BE2C (cell line): ENCODE results near the gene AP5Z1.

Source experiments
- DNase-seq: peaks from one replicate; pipeline ENCODE4 v3.0.0-alpha.2; 2020
- H3K27me3 ChIP-seq: fragments of 250-450 bp; sonication (Bioruptor Pico); 2 replicates; pipeline ENCODE4 v1.5.1; 2020; ENCODE audit warnings: mild to moderate bottlenecking
- H3K36me3 ChIP-seq: fragments of 250-450 bp; sonication (Bioruptor Pico); 2 replicates; pipeline ENCODE4 v1.5.1; 2020; ENCODE audit warnings: mild to moderate bottlenecking
- H3K4me1 ChIP-seq: fragments of 250-450 bp; sonication (Bioruptor Pico); 2 replicates; pipeline ENCODE4 v1.5.1; 2020
- H3K4me3 ChIP-seq: 2 replicates; pipeline ENCODE4 v1.5.1; 2011; ENCODE audit warnings: low read depth, low read length
- H3K9me3 ChIP-seq: fragments of 250-450 bp; sonication (Bioruptor Pico); 2 replicates; pipeline ENCODE4 v1.5.1; 2020
- TF ChIP-seq, protein P1 (sequence below): IDR thresholded peaks from 2 replicates; pipeline ENCODE4 v1.5.1; 2012; ENCODE audit warnings: mild to moderate bottlenecking, low read depth, low read length

AP5Z1 gene

DNA sequence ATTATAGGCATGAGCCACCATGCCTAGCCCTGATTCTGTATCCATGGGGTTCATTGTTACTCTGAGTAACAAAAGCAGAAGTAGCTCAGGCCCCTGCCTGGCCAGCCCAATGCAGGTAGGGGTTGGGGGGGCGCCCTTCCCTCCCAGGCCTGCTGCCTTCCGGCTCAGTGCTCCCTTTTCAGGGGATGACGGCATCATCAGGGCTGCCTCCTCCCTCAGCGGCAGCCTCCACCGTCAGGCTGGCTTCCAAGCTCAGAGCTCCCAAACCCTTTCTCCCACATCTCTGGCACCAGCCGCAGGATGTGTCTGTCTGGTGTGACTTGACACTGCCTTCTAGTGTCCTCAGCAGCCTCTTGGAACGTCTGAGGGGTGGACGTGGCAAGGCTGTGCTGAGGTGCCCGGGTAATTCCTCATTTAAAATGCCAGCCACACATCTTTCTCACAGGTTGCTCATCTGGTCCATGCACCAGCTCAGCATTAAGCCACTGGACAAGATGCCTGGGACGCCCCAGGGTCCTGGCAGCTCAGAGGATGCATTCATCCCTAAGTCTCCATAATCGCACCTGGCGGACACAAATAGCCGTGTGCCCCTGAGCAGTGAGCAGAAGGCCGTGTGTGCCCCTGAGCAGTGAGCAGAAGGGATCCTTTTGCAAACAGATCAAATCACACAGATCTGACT is 48.2 kb downstream of the AP5Z1 start:
- DNase-seq = no peak
- H3K27me3 ChIP-seq = no peaks in the 10 kb centered on the region

DNA sequence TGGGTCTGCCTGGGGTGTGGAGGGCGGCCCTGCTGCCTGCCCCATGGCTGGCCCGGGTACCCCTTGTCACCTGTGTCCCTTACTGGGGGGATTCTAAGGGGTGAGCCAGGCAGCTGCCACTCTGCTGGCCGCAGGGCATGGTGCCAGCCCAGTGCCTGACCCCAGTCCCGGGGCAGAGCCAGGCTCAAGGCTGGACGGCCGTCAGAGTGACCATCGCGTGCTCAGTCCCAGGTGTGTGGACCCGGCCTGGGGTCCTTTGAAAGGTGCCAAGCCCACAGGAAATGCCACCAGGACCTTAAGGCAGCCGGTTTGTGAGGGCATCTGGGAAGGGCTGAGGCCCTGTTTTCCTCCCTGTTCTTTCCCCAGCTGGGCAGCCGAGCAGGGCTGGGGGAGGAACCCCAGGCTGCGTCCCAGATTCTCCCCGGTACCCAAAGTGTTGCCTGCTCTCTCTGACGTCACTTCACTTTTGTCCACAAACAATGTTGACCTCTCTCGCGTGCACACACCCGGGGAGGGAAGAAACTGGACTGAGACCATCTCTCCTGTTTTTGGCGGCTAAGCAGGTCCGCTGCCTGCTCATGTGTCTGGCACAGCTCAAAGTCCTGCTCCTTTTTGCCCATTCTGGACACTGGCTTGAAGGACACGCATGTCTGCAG is 48.8 kb downstream of the AP5Z1 start:
- no peaks in the 10 kb centered on the region for H3K27me3 ChIP-seq
- no peaks in the 10 kb centered on the region for H3K4me1 ChIP-seq
- no peak overlapping the region for H3K4me3 ChIP-seq
- no peaks in the 10 kb centered on the region for H3K36me3 ChIP-seq
- no peak for DNase-seq
- TF ChIP-seq, protein P1, sequence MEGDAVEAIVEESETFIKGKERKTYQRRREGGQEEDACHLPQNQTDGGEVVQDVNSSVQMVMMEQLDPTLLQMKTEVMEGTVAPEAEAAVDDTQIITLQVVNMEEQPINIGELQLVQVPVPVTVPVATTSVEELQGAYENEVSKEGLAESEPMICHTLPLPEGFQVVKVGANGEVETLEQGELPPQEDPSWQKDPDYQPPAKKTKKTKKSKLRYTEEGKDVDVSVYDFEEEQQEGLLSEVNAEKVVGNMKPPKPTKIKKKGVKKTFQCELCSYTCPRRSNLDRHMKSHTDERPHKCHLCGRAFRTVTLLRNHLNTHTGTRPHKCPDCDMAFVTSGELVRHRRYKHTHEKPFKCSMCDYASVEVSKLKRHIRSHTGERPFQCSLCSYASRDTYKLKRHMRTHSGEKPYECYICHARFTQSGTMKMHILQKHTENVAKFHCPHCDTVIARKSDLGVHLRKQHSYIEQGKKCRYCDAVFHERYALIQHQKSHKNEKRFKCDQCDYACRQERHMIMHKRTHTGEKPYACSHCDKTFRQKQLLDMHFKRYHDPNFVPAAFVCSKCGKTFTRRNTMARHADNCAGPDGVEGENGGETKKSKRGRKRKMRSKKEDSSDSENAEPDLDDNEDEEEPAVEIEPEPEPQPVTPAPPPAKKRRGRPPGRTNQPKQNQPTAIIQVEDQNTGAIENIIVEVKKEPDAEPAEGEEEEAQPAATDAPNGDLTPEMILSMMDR = no peak
- no peaks in the 10 kb centered on the region for H3K9me3 ChIP-seq

More for the DNA sequence above, 48.2 kb downstream of the AP5Z1 start:
- no peaks in the 10 kb centered on the region for H3K36me3 ChIP-seq
- H3K4me3 ChIP-seq = no peak overlapping the region
- no peaks in the 10 kb centered on the region for H3K4me1 ChIP-seq
- TF ChIP-seq, protein P1 = no peak
- H3K9me3 ChIP-seq = no peaks in the 10 kb centered on the region

DNA sequence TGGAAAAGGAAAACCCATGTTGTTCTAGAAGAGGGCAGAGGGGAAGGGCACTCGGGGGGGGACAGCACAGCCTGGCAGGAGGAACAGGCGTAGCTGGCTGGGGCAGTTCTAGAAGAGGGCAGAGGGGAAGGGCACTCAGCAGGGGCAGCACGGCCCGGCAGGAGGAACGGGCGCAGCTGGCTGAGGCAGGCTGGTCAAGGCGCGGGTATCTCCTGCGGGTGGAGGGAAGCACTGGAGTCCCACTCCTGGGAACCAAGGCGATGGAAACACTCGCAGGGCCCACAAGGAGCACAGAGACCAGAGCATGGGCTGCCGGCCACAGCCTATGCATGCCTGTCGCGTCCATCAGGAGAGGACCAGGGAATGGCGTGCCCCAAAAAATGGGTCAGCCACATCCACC is 49.7 kb downstream of the AP5Z1 start:
- Histone ChIP-seq H3K4me1 (no peaks in the 10 kb centered on the region), H3K4me3 (no peak overlapping the region), H3K27me3 (no peaks in the 10 kb centered on the region), H3K9me3 (no peaks in the 10 kb centered on the region), H3K36me3 (no peaks in the 10 kb centered on the region)
- DNase-seq = no peak
- TF ChIP-seq, protein P1 = no peak

DNA sequence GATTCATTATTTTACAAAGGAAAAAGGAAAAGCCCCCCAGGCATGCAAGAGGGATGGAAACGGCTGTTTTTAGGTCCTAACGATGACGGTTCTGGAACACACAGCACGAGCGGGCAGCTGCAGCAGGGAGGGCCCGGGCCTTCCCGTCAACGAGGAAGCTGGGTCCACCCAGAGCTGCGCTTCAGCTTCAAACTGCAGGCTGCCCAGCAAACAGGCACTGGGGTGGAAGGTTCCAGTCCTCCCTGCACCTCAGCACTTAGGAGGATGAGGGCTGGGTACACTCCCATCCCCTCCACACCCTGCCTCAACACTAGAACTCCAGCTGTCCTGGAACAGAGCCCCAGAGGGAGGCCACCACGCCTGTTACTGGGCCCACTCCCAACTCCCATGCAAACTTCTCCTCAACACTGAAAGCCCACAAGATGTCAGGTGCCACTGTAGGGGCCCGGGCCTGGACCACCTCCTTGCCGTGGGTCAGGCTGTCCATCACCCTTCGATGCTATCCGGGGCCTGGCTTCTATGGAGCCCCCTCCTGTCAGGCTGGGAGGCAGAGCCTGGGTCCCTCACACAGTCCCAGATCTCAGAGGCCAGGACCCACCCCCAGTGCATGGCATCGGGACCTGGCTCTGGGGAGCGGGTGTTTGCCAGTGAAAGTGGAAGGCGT is 53.4 kb downstream of the AP5Z1 start:
- Histone ChIP-seq H3K27me3 (no peaks in the 10 kb centered on the region), H3K4me1 (peaks cover 3% of the 10 kb centered on the region; the same call in 1 of the 2 replicates), H3K36me3 (no peaks in the 10 kb centered on the region), H3K4me3 (no peak overlapping the region), H3K9me3 (no peaks in the 10 kb centered on the region)
- TF ChIP-seq, protein P1 = no peak
- DNase-seq = no peak

DNA sequence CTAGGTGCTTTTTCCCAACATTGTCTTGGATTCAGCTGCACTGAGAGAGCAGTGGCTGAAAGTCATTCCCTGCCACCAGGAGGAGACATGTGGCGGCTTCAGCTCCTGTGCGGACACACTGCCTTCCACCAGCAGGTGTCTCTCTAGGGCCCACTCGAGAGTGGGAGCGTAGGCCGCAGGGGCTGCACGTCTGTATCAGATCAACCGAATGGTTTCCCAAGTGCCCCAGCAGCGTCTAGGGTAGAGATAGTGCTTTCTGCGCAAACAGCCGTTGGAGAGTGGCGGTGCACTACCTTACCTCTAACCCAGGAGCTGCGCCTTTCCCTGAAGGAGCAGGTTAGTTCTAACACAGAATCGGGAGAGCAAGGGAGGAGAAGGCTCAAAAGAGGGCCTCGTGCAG is 54.8 kb downstream of the AP5Z1 start:
- Histone ChIP-seq H3K27me3 (no peaks in the 10 kb centered on the region), H3K9me3 (no peaks in the 10 kb centered on the region), H3K36me3 (no peaks in the 10 kb centered on the region), H3K4me1 (peaks cover 3% of the 10 kb centered on the region; the same call in 1 of the 2 replicates), H3K4me3 (no peak overlapping the region)
- TF ChIP-seq, protein P1 = peak; percentile 100
- peak; percentile 93 for DNase-seq
